ENCODE results near the gene ATP1A3.

- TF ChIP-seq POLR2A (IDR thresholded peaks at IDR 0.05) (no peak), CTCF (IDR thresholded peaks at IDR 0.05) (no peak)
Observed at GRCh38 chr19:42022616-42023015, 28.6 kb upstream of the ATP1A3 start.

All from thyroid gland (tissue), 4 donors.